Endothelial cell of umbilical vein (primary cell): ENCODE data around the gene SLC13A1.

Experiments used
- CTCF ChIP-seq, 2 donors: IDR thresholded peaks; 1 replicate in 1 of 2; 2 replicates in 1 of 2; pipeline ENCODE4 v1.5.1; 2011; ENCODE audit warnings: low read length in 2 of 2, mild to moderate bottlenecking in 2 of 2, moderate library complexity in 2 of 2, control low read depth in 1 of 2, inconsistent platforms in 1 of 2, low read depth in 1 of 2; ENCODE audit not compliant: insufficient read depth in 1 of 2; ENCODE audit errors: extremely low read depth in 1 of 2
- EZH2 ChIP-seq: IDR thresholded peaks from 2 replicates; pipeline ENCODE4 v1.6.1; 2012; ENCODE audit warnings: borderline replicate concordance, low read depth, mild to moderate bottlenecking, moderate library complexity, low read length, inconsistent platforms; ENCODE audit not compliant: severe bottlenecking
- GATA2 ChIP-seq: IDR thresholded peaks from 2 replicates; pipeline ENCODE4 v1.7.0; 2011; ENCODE audit warnings: low read depth, mild to moderate bottlenecking, moderate library complexity, mixed read lengths, low read length; ENCODE audit not compliant: insufficient read length, insufficient read depth
- POLR2A ChIP-seq: IDR thresholded peaks from 2 replicates; pipeline ENCODE4 v1.6.1; 2012; ENCODE audit warnings: low read depth, mild to moderate bottlenecking, control low read depth, low read length

GRCh38 chr7:123215350-123215749, 15.6 kb upstream of the SLC13A1 start:
- TF ChIP-seq EZH2 (no peak), CTCF (IDR thresholded peaks at IDR 0.05; ENCODE audit: extremely low read depth in 1 of 2, insufficient read depth in 1 of 2, low read depth in 1 of 2, low read length in 2 of 2) (no peak), GATA2 (no peak), POLR2A (no peak)
